HG03159 (cell line): ENCODE data around the gene MSH4.
"Not testable (repeated sequence)": the region's sequence is repeated elsewhere in the genome, so short reads cannot be mapped to it uniquely, and the experiment has no call there.

Source experiments
- ATAC-seq: cut with Tn5 transposase; IDR thresholded peaks from one replicate; pipeline ENCODE4 v1.9.1; 2021; ENCODE audit warnings: mild to moderate bottlenecking, moderate library complexity; ENCODE audit not compliant: unreplicated experiment

The MSH4 gene

DNA sequence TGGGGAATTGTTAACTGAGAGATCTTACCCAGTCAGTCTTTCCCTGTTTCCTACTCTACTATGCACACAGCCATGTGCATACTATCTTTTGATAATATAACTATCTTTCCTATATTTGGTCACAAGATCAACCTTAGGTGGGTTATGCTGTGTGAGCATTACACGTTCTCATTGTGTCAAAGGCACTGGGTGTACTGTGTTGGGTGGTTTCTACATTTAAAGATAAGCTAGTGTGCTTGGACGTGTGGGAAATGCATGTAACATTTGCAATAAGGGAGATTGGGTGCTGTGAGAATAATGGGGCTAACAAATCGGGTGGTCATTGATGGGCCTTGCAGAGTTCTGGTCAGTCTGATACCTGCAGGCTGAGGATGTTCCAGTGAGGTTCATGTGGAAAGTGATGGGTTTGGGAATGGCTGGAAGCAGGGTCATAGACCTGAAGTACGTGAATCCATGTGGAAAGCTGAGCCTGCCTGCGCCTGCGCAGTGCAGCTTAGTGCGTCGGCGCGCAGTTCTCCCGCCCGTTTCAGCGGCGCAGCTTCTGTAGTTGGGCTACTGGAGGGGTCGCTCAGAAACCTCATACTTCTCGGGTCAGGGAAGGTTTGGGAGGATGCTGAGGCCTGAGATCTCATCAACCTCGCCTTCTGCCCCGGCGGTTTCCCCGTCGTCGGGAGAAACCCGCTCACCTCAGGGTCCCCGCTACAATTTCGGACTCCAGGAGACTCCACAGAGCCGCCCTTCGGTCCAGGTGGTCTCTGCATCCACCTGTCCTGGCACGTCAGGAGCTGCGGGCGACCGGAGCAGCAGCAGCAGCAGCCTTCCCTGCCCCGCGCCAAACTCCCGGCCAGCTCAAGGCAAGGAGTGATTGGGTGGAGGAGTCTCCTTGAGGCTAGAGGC, at the start of gene MSH4:
Gene MSH4 (plus strand): TSS at position 507 of the 897 bp plus-strand sequence. CDS start 104 bp downstream, at position 611.
- ATAC-seq, result no peak

DNA sequence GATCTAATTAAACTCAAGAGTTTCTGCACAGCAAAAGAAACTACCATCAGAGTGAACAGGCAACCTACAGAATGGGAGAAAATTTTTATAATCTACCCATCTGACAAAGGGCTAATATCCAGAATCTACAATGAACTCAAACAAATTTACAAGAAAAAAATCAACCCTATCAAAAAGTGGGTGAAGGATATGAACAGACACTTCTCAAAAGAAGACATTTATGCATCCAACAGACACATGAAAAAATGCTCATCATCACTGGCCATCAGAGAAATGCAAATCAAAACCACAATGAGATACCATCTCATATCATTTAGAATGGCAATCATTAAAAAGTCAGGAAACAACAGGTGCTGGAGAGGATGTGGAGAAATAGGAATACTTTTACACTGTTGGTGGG, 39.5 kb upstream of the MSH4 start:
- ATAC-seq, result not testable (repeated sequence)

DNA sequence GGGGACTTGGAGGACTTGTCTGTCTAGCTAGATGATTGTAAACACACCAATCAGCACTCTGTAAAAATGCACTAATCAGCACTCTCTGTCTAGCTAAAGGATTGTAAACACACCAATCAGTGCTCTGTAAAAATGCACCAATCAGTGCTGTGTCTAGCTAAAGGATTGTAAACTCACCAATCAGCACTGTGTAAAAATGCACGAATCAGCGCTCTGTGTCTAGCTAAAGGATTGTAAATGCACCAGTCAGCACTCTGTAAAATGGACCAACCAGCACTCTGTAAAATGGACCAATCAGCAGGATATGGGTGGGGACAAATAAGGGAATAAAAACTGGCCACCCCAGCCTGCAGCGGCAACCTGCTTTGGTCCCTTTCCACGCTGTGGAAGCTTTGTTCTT, 38.1 kb upstream of the MSH4 start:
- not testable (repeated sequence) for ATAC-seq

DNA sequence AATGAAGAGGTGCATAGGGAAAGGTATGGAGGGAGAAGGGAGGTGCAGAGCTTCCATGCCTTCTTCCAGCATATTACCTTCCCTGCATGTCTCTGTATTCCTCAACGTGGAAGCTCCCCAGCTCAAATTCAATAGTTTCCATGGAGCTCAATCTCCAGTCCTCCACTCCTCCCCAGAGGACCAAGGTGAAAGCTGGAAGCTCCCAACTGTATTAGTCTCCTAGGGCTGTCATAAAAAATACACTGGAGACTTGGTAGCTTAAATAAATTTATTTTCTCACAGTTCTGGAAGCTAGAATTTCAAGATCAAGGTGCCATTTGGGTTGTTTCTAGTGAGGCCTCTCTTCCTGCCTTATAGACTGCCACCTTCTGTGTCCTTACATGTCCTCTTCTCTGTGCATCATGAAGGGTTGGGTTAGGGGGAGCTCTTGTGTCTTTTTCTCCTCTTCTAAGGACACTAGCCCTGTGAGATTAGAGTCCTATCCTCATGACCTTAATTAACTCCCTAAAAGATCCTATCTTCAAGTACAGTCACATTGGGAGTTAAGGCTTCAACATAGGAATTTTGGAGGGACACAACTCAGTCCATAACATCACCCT, 32.5 kb upstream of the MSH4 start:
- no peak for ATAC-seq

DNA sequence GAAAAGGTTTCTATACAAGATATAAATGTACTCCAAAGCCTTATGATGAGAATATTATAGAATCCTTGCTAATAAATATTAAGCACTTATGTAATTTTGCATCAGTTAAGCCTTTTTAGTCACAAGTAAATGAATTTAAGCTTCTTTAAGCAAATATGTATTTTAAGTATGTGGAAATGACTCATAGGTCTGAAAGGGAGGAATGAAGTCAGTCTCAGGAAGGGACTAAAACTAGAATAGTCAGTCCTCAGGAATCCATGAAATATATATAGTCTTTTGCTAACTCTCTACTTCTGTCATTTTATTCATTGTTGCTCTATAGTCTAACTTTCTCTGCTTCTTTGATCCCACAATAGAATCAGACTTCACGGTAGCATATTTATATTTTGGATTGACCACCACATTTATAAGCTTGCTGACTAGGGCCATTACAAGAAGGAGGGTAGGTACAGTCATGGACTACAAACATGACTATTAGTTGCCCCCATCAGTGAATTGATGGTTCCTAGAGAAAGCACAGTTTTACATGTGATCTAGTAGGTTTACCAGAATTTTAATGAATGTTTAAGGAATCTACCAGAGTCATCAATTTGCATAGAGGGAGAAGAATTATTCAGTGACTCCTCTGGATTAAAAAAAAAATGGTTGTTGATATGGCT, 30.9 kb upstream of the MSH4 start:
- no peak for ATAC-seq

DNA sequence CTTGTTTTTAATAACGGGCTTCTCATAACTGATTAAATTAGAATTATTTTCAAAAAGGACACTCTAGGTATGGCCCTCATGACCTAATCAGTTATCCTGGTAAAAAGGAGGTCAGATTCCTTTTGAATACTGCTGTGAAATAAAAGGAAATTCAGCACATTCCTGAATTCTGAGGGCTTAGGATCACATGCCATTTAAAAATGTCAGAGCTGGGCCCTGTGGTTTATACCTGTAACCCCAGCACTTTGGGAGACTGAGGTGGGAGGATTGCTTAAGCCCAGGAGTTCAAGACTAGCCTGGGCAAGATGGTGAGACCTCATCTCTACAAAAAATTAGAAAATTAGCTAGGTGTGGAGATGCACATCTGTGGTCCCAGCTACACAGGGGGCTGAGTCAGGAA, 28.7 kb upstream of the MSH4 start:
- no peak for ATAC-seq

DNA sequence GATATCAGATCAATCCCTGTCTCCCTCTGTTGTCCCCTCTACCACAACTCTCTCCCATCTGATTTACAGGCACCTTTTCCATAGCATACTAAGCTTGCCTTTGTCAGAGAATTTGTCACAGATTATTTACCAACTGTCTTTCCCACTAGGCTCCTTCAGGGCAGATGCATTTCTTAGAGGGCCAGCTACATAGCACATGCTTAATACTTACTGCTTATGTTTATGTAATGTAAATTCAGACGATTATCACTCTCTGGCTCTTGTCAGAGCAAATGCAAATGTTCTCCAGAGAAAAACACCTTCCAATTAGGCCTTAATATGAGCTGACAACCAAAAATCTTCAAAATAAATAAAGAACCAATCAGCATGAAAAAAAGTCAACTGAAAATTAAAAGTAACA, 25.9 kb upstream of the MSH4 start:
- no peak for ATAC-seq

DNA sequence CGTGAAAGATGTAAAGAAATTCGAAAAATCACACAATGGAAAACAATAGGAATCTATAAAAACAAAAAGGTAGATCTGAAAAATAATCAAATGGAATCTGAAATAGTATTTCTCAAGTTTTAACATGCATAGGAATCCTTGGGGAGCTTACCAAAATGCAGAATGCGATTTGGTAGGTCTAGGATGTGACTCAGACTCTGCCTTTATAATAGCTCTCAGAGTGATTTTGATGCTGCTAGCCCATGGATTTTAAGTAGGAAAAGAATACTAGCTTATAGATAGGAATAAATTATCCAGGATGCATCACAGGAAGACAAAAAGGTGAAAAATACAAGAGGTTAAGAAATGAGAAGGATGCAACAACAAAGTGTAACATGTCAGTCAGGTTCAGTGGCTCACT, 24.7 kb upstream of the MSH4 start:
- no peak for ATAC-seq

DNA sequence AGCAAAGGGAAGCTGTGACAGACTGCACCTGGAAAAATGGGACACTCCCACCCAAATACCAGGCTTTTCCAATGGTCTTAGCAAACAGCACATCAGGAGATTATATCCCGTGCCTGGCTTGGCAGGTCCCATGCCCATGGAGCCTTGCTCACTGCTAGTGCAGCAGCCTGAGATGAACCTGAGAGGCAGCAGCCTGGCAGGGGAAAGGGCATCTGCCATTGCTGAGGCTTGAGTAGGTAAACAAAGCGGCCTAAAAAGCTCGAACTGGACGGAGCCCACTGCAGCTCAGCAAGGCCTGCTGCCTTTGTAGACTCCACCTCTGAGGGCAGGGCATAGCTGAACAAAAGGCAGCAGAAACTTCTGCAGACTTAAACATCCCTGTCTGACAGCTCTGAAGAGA, 18.9 kb upstream of the MSH4 start:
- not testable (repeated sequence) for ATAC-seq

DNA sequence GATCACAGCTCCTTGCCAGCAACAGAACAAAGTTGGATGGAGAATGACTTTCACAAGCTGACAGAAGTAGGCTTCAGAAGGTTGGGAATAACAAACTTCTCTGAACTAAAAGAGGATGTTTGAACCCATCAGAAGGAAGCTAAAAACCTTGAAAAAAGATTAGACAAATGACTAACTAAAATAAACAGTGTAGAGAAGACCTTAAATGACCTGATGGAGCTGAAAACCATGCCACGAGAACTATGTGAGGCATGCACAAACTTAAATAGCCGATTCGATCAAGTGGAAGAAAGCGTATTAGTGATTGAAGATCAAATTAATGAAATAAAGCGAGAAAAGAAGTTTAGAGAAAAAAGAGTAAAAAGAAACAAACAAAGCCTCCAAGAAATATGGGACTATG, 18.0 kb upstream of the MSH4 start:
- ATAC-seq, result not testable (repeated sequence)

DNA sequence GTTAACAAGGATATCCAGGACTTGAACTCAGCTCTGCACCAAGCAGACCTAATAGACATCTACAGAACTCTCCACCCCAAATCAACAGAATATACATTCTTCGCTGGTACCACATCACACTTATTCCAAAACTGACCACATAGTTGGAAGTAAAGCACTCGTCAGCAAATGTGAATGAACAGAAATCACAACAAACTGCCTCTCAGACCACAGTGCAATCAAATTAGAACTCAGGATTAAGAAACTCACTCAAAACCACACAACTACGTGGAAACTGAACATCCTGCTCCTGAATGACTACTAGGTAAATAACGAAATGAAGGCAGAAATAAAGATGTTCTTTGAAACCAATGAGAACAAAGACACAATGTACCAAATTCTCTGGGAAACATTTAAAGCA, 16.5 kb upstream of the MSH4 start:
- not testable (repeated sequence) for ATAC-seq

DNA sequence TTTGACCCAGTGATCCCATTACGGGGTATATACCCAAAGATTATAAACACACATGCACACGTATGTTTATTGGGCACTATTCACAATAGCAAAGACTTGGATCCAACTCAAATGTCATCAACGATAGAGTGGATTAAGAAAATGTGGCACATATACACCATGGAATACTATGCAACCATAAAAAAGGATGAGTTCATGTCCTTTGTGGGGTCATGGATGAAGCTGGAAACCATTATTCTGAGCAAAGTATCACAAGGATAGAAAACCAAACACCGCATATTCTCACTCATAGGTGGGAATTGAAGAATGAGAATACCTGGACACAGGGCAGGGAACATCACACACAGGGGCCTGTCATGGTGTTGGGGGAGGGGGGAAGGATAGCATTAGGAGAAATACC, 12.8 kb upstream of the MSH4 start:
- not testable (repeated sequence) for ATAC-seq

DNA sequence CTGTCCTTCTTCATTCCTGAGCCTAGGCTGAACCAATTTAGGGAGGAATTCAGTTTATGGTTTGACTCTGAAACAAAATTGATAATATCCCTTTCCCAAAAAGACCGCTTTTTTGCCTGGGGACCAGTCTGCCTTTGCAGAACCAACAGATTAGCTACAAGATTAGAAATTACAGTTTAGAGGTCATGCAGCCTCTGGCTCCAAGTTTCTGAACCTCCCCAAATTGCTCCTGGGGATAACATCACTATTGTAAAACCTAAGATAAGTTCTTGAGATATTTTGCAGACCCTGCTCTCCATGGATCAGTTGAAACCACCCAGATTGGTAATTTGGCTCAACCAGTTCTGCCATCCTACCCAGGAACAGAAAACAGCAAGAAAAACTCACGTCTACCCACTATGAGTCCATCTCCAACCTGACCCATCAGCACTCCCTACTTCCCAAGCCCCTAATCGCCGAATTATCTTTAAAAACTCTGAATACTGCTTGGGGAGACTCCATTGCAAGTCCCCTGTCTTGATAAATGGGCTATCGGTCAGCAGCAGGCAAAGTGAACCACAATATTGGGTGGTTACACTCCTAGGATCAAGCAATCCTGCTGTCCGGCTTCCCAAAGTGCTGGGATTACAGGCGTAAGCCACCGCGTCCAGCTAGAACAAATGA, 11.2 kb upstream of the MSH4 start:
- peak; percentile 16 for ATAC-seq

DNA sequence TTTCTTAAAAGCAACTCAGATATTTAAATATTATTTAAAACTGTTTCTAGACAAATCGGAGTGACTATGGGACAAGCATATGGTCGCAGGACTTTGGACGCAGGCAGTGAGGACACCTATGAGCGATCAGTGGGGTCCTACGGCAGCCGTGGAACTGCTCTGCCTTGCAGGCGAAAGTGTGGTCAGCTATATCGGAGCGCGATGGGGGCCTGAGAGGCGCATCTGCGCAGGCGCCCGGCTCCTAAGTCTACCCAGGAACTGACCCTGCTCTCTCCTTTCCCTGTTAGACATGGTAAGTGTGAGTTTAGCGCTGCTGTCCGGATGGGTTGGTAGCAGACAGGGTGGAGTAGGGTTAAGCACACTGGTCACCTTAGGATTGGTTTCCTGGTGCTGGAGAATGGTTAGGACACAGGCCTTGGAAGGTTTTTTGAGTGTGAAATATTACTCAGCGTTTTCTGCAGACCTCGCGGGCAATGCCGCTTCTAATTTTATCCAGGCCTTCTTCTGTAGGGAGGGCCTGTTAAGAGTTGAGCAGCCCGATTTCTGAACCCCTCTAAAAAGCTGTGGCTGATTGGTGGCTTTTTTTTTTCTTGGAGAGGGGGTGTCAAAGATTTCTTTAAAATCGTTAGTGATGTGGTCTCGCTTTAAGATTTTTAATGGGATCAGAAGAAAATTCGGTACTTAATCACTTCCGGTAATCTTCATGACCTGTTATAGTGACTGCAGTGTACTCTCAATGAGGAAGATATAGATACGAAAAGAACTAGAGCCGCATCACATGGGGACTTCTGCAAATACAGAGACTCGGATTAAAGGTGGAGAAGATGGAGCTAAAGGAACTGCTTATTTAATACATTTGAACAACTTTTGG, 10.5 kb upstream of the MSH4 start, which contains the start of gene RABGGTB:
Gene RABGGTB (plus strand): TSS at position 274 of the 871 bp plus-strand sequence. CDS start 16 bp downstream, at position 290.
- ATAC-seq, result peak; percentile 83

DNA sequence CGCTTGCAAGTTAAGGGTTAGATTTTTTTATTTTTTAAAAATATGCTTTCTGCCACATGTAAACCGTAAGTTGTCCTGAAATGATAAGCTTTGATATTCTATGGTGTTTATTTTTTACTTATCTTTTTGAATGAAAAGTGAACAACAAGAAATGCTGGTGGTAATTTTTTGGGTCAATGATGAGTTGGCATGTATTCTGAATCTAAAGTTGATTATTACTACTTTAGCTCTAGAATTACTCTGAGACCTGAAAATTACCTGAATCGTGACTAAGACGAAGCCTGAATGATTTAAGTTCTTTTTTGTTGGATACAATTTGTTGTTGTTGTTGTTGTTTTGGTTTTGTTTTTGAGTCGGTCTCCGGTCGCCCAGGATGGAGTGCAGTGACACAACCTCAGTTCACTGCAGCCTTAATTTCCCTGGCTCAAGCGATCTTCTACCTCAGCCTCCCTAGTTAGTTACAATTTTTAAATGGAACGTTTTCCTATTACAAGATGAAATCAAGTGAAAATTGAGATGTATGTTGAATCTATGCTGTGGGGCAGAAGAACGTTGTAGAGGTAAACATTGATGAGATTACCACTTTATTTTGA, 9.7 kb upstream of the MSH4 start:
- no peak for ATAC-seq

DNA sequence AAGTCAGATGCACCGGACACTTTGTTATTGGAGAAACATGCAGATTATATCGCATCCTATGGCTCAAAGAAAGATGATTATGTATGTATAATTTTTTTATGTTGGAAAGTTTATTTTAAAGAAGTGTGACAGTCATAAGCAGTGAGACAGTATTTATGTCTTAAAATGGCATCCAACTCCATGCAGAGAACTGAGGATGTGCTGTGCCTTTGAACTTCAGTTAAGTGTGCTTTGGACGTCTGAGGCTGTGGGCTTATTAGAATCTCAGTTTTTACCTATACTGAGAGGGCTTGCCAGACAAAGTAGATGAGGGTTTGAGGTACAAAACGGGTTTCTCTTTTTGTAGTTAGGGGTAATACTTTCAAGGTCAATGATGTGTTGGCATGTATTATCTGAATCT, 9.2 kb upstream of the MSH4 start:
- no peak for ATAC-seq

DNA sequence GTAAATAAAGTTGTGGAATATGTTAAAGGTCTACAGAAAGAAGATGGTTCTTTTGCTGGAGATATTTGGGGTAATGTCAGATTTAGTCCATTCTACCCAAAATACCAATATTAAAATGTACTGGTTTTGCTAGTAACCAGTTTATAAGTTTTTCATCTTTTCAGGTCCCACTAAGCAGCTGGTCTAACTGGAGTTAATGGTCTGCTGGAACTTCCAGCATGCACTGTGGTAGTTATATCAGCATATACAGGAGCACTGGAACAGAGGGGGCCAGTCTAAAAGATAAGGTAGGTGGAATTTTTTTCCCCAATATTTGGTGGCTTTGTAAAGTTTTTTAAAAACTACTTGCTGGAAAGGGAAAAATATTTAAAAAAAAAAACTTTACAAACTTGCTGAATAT, 6.7 kb upstream of the MSH4 start:
- ATAC-seq, result no peak

DNA sequence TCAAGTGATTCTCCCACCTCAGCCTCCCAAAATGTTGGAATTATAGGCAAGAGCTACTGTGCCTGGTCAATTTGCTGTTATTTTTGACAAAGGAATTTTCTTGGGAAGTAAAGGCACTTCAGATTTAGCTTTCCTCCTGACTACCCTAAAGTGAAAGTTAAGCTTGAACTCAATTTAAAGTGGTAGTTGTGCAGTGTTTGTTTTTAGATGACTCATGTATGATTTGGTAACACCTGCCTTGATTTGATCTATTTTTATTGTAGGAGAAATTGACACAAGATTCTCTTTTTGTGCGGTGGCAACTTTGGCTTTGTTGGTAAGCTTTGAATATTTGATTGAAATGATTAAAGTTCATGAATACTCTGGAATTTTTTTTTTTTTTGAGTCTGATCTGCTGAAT, 5.7 kb upstream of the MSH4 start:
- no peak for ATAC-seq

DNA sequence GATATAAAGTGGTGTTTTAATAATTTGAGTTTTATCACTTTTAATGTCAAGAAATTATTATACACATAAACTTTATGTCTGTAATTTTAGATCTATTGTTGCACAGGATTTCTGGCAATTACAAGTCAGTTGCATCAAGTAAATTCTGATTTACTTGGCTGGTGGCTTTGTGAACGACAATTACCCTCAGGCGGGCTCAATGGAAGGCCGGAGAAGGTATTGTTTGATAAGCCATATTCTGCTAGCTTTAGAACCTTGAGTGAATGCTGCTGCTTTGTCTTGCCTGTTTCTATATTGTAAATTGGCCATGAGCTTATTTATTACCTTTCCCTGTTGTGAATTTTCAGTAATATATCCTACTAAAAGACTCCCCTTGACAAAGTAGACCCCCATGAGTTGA, 4.6 kb upstream of the MSH4 start:
- ATAC-seq, result no peak

DNA sequence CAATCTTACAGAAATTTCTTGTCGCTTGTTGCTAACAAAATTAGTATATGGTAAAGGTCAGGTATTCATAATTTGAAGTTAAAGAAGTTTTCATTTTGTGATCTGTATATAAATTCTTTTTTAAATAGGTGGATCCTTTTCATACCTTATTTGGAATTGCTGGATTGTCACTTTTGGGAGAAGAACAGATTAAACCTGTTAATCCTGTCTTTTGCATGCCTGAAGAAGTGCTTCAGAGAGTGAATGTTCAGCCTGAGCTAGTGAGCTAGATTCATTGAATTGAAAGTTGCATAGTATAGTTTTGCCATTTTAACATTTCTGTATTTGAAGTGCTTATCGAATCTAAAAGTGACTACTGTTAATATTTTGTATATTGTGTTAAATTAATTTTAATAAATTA, 2.3 kb upstream of the MSH4 start:
- ATAC-seq, result no peak
